ENCODE results near the gene PREX1.

- TF ChIP-seq CTCF (IDR thresholded peaks at IDR 0.05) (no peak), POLR2A (IDR thresholded peaks at IDR 0.05) (no peak)
Observed at GRCh38 chr20:48711044-48711428, 116.8 kb downstream of the PREX1 start.
